Fibroblast of peridontal ligament (primary cell): Measurements from ENCODE around the gene CDH12.
"Not testable (repeated sequence)": the region's sequence is repeated elsewhere in the genome, so short reads cannot be mapped to it uniquely, and the experiment has no call there.

Experiments
- DNase-seq: peaks from one replicate; pipeline ENCODE4 v3.0.0-alpha.2; 2010; ENCODE audit errors: extremely low read depth

CDH12 gene

DNA sequence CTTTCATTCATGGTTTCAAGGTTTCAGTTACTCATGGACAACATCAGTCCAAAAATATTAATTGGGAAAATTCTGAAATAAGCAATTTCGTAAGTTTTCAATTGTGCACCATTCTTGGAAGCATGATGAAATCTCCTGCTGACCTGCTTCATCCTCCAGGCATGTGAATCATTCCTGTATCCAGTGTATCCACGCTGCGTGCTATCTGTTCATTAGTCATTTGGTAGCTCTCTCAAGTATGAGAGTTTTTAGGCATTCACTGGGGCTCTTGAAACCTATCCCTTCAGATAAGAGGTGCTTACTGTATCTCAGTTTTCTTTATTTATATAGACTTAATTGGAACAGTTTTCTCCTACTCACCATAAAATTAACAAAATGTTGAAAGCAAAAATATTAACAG lies 293.0 kb downstream of the CDH12 start:
- peak; percentile 51 for DNase-seq

DNA sequence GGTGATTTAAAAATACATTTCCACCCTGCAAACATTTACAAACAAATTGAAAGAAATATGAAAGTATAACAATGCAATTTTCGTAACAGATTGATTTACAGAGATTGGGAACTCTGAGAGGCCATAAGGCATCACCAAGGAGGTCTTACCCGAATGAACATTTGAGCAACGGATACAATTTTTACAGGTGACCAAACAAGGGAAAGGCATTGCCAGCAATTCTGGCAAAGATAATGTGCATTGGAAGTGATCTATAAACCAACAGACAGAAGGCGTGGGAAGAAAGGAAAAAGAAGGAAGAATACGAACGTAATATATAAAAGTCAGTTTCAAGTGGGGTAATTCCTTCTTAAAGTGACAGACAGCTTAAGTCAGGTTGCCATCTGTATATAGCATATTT lies 295.9 kb downstream of the CDH12 start:
- no peak for DNase-seq

DNA sequence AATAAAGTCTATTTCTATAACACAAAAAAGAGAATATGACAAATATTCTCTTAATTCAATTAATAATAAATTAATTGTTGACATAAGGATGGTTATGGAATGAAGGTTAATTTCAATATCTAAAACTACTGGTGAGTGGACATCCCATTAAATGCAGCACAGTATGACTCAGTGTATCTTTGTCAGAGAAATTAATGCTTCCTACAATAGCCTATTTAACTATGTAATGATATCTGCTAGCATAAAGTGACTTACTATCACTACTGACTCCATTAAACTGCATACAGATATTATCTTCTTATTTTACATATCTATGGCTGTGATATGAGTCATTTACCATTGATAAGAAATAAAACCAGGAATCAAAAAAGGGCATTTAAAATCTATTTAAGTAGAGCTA lies 298.7 kb downstream of the CDH12 start:
- no peak for DNase-seq

GRCh38 chr5:22549876-22550671 lies 303.1 kb downstream of the CDH12 start:
- DNase-seq: no peak

- no peak for DNase-seq
Observed at GRCh38 chr5:22542340-22542739, 310.8 kb downstream of the CDH12 start.

GRCh38 chr5:22541037-22541436 lies 312.1 kb downstream of the CDH12 start:
- no peak for DNase-seq

DNA sequence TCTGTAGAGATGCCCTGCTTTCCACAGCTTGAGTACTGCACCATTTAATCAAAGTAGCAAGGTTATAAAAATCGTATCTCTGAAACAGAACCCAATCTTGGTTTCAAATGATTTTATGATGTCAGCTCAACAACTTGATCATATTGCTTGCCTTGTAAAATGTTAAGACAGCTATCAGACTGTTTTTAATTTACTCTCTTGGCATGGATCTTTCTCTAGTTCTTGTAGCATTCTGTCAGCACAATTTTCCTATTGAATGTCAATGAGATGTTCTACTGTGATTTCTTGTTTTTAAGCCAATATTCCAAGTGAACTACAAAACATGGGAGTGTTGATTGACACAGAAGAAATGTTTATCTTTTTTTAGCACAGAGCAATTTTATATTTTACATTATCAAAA lies 313.4 kb downstream of the CDH12 start:
- DNase-seq: no peak

DNA sequence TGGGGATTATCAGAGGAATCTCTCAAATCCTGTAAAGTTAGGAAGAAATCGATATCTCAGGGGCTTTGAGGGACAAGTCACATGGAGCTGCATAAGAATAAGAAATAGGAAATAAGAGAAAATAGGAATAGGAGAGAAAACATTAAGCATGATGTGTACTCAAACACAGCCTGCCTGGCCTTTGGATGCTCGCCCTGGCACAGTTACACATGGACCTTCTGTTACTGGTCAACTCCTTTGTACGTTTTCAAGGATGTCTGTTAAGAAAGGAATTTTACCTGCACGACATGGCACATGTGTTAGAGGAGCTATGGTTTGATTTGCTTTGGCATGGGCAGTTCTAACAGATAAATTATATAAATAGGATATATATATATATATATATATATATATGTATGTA lies 321.2 kb downstream of the CDH12 start:
- DNase-seq: no peak

- DNase-seq: no peak
Observed at GRCh38 chr5:22521521-22521920, 331.6 kb downstream of the CDH12 start.

DNA sequence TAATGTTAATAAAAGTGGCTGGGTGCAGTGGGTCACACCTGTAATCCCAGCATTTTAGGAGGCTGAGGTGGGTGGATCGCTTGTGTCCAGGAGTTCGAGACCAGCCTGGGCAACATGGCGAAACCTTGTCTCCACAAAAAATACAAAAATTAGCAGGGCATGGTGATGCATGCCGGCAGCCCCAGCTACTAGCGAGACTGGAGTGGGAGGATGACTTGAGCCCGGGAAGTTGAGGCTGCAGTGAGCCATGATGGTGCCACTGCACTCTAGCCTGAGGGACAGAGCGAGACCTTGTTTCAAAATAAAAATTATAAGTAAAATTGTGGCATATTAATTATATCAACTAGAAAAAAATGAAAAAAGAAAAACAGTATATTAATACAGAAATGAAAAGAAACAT lies 336.6 kb downstream of the CDH12 start:
- DNase-seq: not testable (repeated sequence)

- DNase-seq: no peak
Observed at GRCh38 chr5:22514231-22514630, 338.9 kb downstream of the CDH12 start.

DNA sequence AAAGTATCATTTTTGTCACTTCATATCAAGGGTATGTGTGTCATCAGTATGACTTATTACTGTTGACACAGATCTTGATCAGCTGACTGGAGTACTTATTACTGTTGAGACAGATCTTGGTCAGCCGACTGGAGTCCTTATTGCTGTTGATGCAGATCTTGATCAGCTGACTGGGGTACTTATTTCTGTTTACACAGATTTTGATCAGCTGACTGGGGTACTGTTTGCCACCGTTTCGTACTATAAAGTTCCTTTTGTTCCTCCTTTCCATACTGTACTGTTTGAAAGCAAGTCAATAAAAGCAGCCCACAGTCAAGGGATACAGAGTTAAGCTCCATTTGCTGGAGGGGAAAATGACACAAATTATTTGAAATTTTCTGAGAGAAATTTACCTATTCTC lies 347.3 kb downstream of the CDH12 start:
- no peak for DNase-seq

GRCh38 chr5:22504411-22504810 lies 348.7 kb downstream of the CDH12 start:
- DNase-seq: no peak

DNA sequence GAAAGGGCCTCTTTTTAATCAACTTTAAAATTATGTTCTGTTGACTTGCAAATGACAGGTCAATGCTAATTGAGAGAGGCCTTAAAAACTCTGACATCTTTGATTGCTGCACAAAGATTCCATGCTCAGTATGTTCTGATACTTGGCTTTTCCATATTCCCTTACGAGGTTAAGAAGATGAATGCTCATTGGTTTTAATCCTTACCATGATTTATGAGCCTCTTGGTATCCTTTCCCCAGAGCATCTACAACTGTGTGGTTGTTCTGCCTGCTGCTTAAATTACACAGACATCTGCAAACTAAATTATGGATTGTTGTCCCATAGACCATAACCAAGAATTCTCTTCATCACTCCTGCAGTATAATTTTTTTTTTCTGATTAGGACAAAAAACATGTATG lies 352.6 kb downstream of the CDH12 start:
- no peak for DNase-seq

GRCh38 chr5:22496666-22497065 lies 356.5 kb downstream of the CDH12 start:
- no peak for DNase-seq

GRCh38 chr5:22495016-22495720 lies 358.0 kb downstream of the CDH12 start:
- DNase-seq: no peak

GRCh38 chr5:22488427-22488826 lies 364.7 kb downstream of the CDH12 start:
- no peak for DNase-seq

- DNase-seq: no peak
Observed at GRCh38 chr5:22480305-22480704, 372.8 kb downstream of the CDH12 start.

DNA sequence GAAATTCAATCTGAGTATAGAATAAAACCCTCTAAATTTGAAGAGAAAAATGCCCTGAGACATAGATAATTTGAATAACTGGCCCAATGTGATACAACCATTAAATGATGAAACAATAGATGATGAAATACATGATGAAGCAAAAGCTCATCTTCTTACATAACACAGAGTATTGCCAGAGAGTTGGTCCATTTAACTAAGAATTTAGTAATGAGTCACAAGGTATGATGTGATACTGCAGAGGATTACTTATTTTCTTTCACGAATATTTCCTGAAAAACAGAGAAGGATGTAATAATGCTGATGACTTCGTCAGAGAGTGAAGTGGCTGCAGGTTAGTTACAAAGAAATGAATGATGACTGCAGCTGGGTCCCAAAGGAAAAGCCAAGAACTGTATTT lies 379.3 kb downstream of the CDH12 start:
- no peak for DNase-seq

DNA sequence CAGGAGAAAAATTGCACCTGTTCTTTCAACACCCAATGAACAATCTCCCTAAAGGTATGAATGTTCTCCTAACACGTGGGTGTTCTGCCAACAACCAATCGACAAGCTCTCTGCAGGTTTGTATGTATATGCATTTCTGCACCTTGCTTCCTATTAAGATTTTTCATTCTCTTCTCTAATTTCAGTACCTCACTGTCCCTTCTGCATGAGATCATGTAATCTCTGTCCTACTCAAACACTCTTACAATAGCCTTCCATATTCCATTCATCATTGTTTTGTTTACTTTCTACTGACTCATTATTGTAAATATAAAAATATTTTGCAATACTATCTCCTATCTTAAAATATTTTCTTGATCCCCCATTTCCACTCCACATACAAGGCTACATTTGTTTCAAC lies 382.0 kb downstream of the CDH12 start:
- no peak for DNase-seq

DNA sequence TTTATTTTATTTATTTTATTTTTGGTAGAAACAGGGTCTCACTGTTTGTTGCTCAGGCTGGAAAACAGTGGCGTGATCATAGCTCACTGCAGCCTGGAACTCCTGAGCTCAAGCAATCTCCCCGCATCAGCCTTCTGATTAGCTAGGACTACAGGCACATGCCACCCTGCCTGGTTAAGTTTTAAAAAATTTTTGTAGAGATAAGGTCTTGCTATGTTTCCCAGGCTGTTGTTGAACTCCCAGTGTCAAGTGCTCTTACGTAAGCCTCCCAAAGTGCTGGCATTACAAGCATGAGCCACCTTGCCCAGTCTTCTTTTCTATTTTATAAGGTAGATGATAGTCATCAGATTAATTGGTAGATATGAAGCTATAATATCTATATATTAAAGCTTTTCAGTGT lies 382.7 kb downstream of the CDH12 start:
- no peak for DNase-seq

DNA sequence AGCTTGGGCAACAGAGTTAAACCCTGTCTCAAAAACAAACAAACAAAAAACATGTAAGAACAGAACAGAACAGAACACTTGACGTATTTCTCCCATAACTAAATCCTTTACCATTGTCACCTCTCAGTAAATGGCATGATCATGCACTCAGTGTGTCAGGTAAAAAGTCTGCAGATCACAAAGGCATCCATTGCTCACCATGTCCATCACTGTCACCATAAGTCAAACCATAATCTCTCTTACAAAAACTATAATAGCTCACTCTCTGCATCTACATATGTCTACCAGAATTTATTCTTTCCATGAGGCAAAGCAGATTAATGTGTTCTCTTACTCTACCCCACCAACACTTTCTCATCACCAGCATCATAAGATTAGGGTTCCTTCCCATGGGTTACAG lies 387.5 kb downstream of the CDH12 start:
- no peak for DNase-seq

DNA sequence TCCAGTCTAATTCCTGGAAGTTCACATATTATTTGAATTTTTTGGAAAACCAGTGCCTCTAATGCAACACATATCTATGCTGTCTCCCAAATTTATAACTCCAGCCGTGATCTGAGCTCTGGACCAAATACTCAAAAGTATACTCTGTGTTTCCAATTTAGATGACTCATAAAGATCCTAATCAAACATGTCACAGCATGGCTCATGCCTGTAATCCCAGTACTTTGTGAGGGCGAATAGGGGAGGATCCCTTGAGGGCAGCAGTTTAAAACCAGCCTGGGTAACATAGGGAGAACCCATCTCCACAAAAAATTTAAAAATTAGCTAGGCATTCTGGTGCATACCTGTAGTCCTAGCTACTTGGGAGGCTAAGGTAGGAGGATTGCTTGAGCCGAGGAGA lies 388.0 kb downstream of the CDH12 start:
- no peak for DNase-seq

GRCh38 chr5:22460189-22460588 lies 393.0 kb downstream of the CDH12 start:
- DNase-seq: no peak
